ENCODE results near the gene AHDC1. TPM values are rescaled to one million over a fixed set of nuclear protein-coding genes. Genes with fewer than 3 reads are reported as not detected.

The AHDC1 gene
- total and polyA plus RNA-seq, 10 of the 15 experiments (the other 5 are each of a cell fraction or from before 2014, with no cell fraction given) = 0.21 to 13.0 (median 1.4) TPM

DNA sequence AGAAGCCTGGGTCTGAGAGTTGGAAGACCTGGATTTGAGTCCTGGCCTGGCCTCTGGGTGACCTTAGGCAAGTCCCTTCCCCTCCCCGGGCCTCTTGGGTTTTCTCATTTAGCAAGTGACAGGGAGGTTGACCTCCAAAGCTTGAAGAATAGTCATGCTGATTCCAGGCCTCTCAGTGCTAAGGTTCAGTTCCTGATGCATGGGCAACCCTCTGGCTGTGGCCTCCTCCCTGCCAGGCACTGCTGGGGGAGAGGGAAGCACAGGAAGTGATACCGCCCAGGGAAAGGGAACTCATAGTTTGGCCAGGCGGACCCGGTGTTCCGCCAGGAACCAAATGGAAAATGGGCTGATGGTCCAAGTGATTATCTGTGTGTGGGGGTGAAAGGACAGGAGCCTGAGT lies 90.4 kb downstream of the AHDC1 start:
- 86% methylated on average over 5 of the region's 5 CpGs for WGBS (ENCODE audit: insufficient coverage, insufficient replicate concordance, low lambda C conversion rate, missing lambda C conversion rate)
- FAIRE-seq (no peak), ATAC-seq (no peak), DNase-seq (ENCODE audit: low read depth, low spot score) (no peak)
- Histone ChIP-seq H3K36me3 (ENCODE audit: control insufficient read depth in 2 of 2, insufficient read depth in 2 of 2, low read length in 1 of 2) (no peaks in the 10 kb centered on the region), H3K4me1 (ENCODE audit: control insufficient read depth, insufficient read depth, low read length) (no peaks in the 10 kb centered on the region; the same call in 1 of the 2 replicates), H3K4me3 (no peak overlapping the region), H3K27ac (ENCODE audit: control insufficient read depth, insufficient read depth) (no peak overlapping the region), H3K4me2 (ENCODE audit: control insufficient read depth, insufficient read depth) (no peak overlapping the region), H4K20me1 (ENCODE audit: control insufficient read depth, insufficient read depth) (no peaks in the 10 kb centered on the region), H3K9me3 (replicated peaks; ENCODE audit: control insufficient read depth, insufficient read depth, low read length) (no peaks in the 10 kb centered on the region), H2AFZ (ENCODE audit: control insufficient read depth, low read depth, low read length) (no peak overlapping the region), H3K9ac (ENCODE audit: control insufficient read depth, insufficient read depth, low read length) (no peak overlapping the region), H3K79me2 (ENCODE audit: control insufficient read depth, insufficient read depth, low read length) (no peaks in the 10 kb centered on the region), H3K27me3 (replicated peaks in 1 of 2; ENCODE audit: control insufficient read depth in 2 of 2, insufficient read depth in 2 of 2, low read length in 1 of 2) (no peaks in the 10 kb centered on the region)
- in situ Hi-C loops (cut with MboI) = loop anchor here (5.0 kb wide), 1 partner anchor 49 kb away; no protein-coding TSS in a partner anchor
- intact Hi-C loops (cut with micrococcal nuclease; ENCODE audit: unreplicated experiment) = no loop called here
- ChIA-PET CTCF (interaction anchor here (1.1 to 2.1 kb wide), 2 partner anchors 48 to 94 kb away, joined by 4 to 6 read pairs; no protein-coding TSS in a partner anchor), RAD21 (ENCODE audit: unreplicated experiment) (no interaction called here), SMC1A (ENCODE audit: uncharacterized antibody, unreplicated experiment) (interaction anchor here (0.5 to 1.2 kb wide), 3 partner anchors 12 to 71 kb away, joined by 3 read pairs; no protein-coding TSS in a partner anchor), POLR2A (no interaction called here)
- BruUV-seq (replicated peaks) = no TSS peak
- TF ChIP-seq EP300 (IDR thresholded peaks at IDR 0.05; ENCODE audit: borderline replicate concordance in 1 of 2, control insufficient read depth in 1 of 2, low read depth in 2 of 2, low read length in 2 of 2) = no peak
- no peak for TF ChIP-seq CHD4 (IDR thresholded peaks at IDR 0.05)

DNA sequence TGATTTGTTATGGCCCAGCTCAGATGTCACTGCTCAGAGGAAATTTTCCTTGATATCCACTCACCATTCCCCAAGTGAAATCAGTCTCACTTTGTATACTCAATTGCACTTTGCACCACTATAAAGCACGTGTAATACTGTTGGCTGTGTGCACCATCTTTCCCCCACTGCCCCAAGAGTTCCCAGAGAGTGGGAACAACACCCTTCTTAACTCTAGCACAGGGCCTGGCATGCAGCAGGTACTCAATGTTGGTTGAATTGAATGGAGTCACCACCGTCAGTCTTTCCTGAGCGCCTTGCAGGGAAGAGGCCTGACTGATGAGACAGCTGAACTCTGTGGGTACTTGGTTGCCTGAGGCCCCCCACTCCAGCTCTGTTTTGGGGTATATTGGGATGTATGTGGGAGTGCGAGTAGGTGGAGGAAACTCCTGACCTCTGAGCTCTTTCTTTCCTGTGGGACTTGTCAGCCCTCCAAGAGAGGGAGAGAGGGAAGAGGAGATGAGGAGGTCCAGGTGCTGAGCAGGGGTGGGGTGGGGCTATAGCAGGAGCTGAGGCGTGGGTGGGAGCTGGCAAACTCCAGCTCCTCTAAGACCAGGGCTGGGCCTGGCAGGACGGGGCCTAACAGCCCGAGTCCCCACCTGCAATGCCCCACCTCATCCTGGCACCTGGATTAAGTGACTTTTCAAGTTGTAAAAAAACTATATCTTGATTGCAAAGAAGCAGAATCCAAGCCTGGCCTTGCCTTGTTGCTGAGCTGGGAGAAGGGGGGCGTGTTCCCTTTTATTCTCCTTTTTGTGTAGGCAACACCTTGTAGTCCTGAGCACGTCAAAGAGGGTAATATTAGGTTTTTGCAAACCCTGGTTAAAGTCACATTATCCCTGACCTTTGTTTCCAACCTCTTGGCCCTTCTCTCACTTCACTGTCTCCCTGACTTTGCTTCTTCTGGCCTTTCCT lies 94.5 kb downstream of the AHDC1 start:
- Histone ChIP-seq H3K36me3 (ENCODE audit: control insufficient read depth in 2 of 2, insufficient read depth in 2 of 2, low read length in 1 of 2) (no peaks in the 10 kb centered on the region), H3K27ac (ENCODE audit: control insufficient read depth, insufficient read depth) (no peak overlapping the region), H3K4me2 (ENCODE audit: control insufficient read depth, insufficient read depth) (no peak overlapping the region), H2AFZ (ENCODE audit: control insufficient read depth, low read depth, low read length) (no peak overlapping the region), H3K79me2 (ENCODE audit: control insufficient read depth, insufficient read depth, low read length) (no peaks in the 10 kb centered on the region), H3K9me3 (replicated peaks; ENCODE audit: control insufficient read depth, insufficient read depth, low read length) (no peaks in the 10 kb centered on the region), H3K27me3 (replicated peaks in 1 of 2; ENCODE audit: control insufficient read depth in 2 of 2, insufficient read depth in 2 of 2, low read length in 1 of 2) (no peaks in the 10 kb centered on the region), H3K9ac (ENCODE audit: control insufficient read depth, insufficient read depth, low read length) (no peak overlapping the region), H3K4me3 (no peak overlapping the region), H4K20me1 (ENCODE audit: control insufficient read depth, insufficient read depth) (no peaks in the 10 kb centered on the region), H3K4me1 (ENCODE audit: control insufficient read depth, insufficient read depth, low read length) (no peaks in the 10 kb centered on the region)
- in situ Hi-C loops (cut with MboI) = loop anchor here (5.0 kb wide), 1 partner anchor 53 kb away; no protein-coding TSS in a partner anchor
- intact Hi-C loops (cut with micrococcal nuclease; ENCODE audit: unreplicated experiment) = no loop called here
- ATAC-seq (no peak), DNase-seq (ENCODE audit: low read depth, low spot score) (no peak), FAIRE-seq (no peak)
- no TSS peak for BruUV-seq (replicated peaks)
- ChIA-PET RAD21 (ENCODE audit: unreplicated experiment) (interaction anchor here (0.7 to 1.5 kb wide), 2 partner anchors 68 to 93 kb away, joined by 3 to 5 read pairs; no protein-coding TSS in a partner anchor), SMC1A (ENCODE audit: uncharacterized antibody, unreplicated experiment) (interaction anchor here (0.7 to 2.0 kb wide), 2 partner anchors 66 to 92 kb away, joined by 3 to 6 read pairs; no protein-coding TSS in a partner anchor), CTCF (interaction anchor here (0.7 to 1.0 kb wide), 3 partner anchors 47 to 214 kb away, joined by 3 to 4 read pairs (median 4); no protein-coding TSS in a partner anchor), POLR2A (interaction anchor here (0.6 kb wide), 1 partner anchor 49 kb away, joined by 3 read pairs; no protein-coding TSS in a partner anchor)
- WGBS (ENCODE audit: insufficient coverage, insufficient replicate concordance, low lambda C conversion rate, missing lambda C conversion rate) = 53% methylated on average over 9 of the region's 9 CpGs
- no peak for TF ChIP-seq TCF7 (IDR thresholded peaks at IDR 0.05; ENCODE audit: borderline replicate concordance)
- TF ChIP-seq ZNF24 (IDR thresholded peaks at IDR 0.05) = no peak
- TF ChIP-seq PKNOX1 (IDR thresholded peaks at IDR 0.05) = no peak
- no peak for TF ChIP-seq REST (IDR thresholded peaks at IDR 0.05; ENCODE audit: low read depth, low read length)
- TF ChIP-seq HCFC1 (IDR thresholded peaks at IDR 0.05; ENCODE audit: low read length) = no peak
- no peak for TF ChIP-seq BCL3 (IDR thresholded peaks at IDR 0.05; ENCODE audit: borderline replicate concordance, insufficient read depth, low read depth, low read length, poor library complexity, severe bottlenecking)
